HepG2 (cell line): ENCODE results near the gene CCDC142. TPM values are rescaled to one million over a fixed set of nuclear protein-coding genes. Genes with fewer than 3 reads are reported as not detected.
A peak's percentile ranks its signal among the peaks of the same experiment; 100 is the strongest.

Source experiments
- ATAC-seq: fragments of 200-7000 bp; cut with Tn5 transposase; 3 replicates; pipeline ENCODE4 v1.9.1; 2020; ENCODE audit warnings: mild to moderate bottlenecking, moderate library complexity
- BruUV-seq: library from RNA; stranded (reverse); fragments of 400-500 nt; replicated peaks from 2 replicates; lab custom pipeline; 2021; lab: Mats Ljungman, UMichigan
- CTCF ChIA-PET: fragments of 300-600 bp; formaldehyde crosslinking; extraction: SDS; loops from one replicate; lab custom pipeline; 2021; ENCODE audit warnings: low total read pairs, inconsistent platforms, low intra/inter-chr PET ratio; lab: Yijun Ruan, JAX
- POLR2A ChIA-PET: fragments of 350-600 bp; sonication (Branson Sonifier 250); formaldehyde crosslinking; loops from one replicate; lab custom pipeline; 2020; ENCODE audit warnings: antibody characterized with exemption, inconsistent platforms; lab: Yijun Ruan, JAX
- DNase-seq: peaks from one replicate; pipeline ENCODE4 v3.0.0-alpha.2; 2015; ENCODE audit warnings: low spot score
- FAIRE-seq: peaks from 3 replicates; lab custom pipeline; 2011; peaks lifted over from hg19 to GRCh38; lab: Jason Lieb, UNC
- H2AFZ ChIP-seq: one replicate; pipeline ENCODE4 v1.6.1; 2011; ENCODE audit warnings: low read length, inconsistent platforms
- H3K27ac ChIP-seq: fragments of 300-600 bp; 3 replicates; pipeline ENCODE4 v1.8.0; 2011; ENCODE audit warnings: mixed run types, mild to moderate bottlenecking, mixed read lengths, low read length, inconsistent platforms; ENCODE audit not compliant: insufficient read depth; ENCODE audit errors: extremely low read length
- H3K27me3 ChIP-seq, 2 experiments: fragments of 200-600 bp in 1 of 2; 2 replicates in 1 of 2; 3 replicates in 1 of 2; pipeline versions ENCODE4 v1.6.0 to v1.8.0; 2011; ENCODE audit warnings: low read length in 2 of 2, mild to moderate bottlenecking in 2 of 2, moderate library complexity in 2 of 2, inconsistent platforms in 1 of 2; ENCODE audit not compliant: insufficient read depth in 2 of 2, control insufficient read depth in 1 of 2
- H3K36me3 ChIP-seq, 2 experiments: fragments of 200-600 bp in 1 of 2; replicated peaks in 1 of 2; 2 replicates in 1 of 2; 3 replicates in 1 of 2; pipeline versions ENCODE4 v1.5.1 to v1.8.0; 2011; ENCODE audit warnings: low read length in 2 of 2, inconsistent platforms in 1 of 2; ENCODE audit not compliant: insufficient read depth in 2 of 2, control insufficient read depth in 1 of 2
- H3K4me1 ChIP-seq: 2 replicates; pipeline ENCODE4 v1.5.1; 2012; ENCODE audit warnings: low read length, inconsistent platforms; ENCODE audit not compliant: insufficient read depth
- H3K4me2 ChIP-seq: 2 replicates; pipeline ENCODE4 v1.6.0; 2011; ENCODE audit warnings: low read depth, low read length, inconsistent platforms
- H3K4me3 ChIP-seq, 3 experiments: fragments of 200-600 bp in 1 of 3; sonication (generic), shearing (Covaris generic) in 1 of 3; replicated peaks in 1 of 3; 2 replicates each; pipeline ENCODE4 v1.5.1; 2011 to 2016; ENCODE audit warnings: low read length in 3 of 3, inconsistent platforms in 2 of 3, low read depth in 2 of 3, mild to moderate bottlenecking in 2 of 3, control low read depth in 1 of 3, mixed read lengths in 1 of 3; ENCODE audit not compliant: insufficient read depth in 1 of 3
- H3K79me2 ChIP-seq: one replicate; pipeline ENCODE4 v1.6.1; 2011; ENCODE audit warnings: low read length, inconsistent platforms; ENCODE audit not compliant: insufficient read depth
- H3K9ac ChIP-seq: 2 replicates; pipeline ENCODE4 v1.6.0; 2011; ENCODE audit warnings: mild to moderate bottlenecking, low read depth, low read length, inconsistent platforms; ENCODE audit not compliant: insufficient read depth
- H3K9me3 ChIP-seq: 2 replicates; pipeline ENCODE4 v1.5.1; 2012; ENCODE audit warnings: mild to moderate bottlenecking, low read length
- H4K20me1 ChIP-seq: 2 replicates; pipeline ENCODE4 v1.6.0; 2011; ENCODE audit warnings: inconsistent platforms, mild to moderate bottlenecking, low read length, moderate library complexity; ENCODE audit not compliant: insufficient read depth
- AGO2 ChIP-seq: fragments of 200-400 bp; formaldehyde crosslinking; optimal IDR thresholded peaks from 2 replicates; pipeline ENCODE3; 2017; ENCODE audit warnings: mild to moderate bottlenecking, low read depth, low read length, moderate library complexity
- ARID3A ChIP-seq: IDR thresholded peaks from 2 replicates; pipeline ENCODE4 v1.6.1; 2012; ENCODE audit warnings: low read depth, low read length, improper control_type of control experiment
- HNF1B ChIP-seq: sonication (generic); formaldehyde crosslinking; IDR thresholded peaks from 2 replicates; pipeline ENCODE4 v1.5.1; 2020; ENCODE audit warnings: mild to moderate bottlenecking, moderate library complexity, missing genetic modification reagents
- HNF4A ChIP-seq: sonication (generic); formaldehyde crosslinking; IDR thresholded peaks from 2 replicates; pipeline ENCODE4 v1.4.0; 2020; ENCODE audit warnings: missing genetic modification reagents
- IRX3 ChIP-seq: sonication (generic); formaldehyde crosslinking; IDR thresholded peaks from 2 replicates; pipeline ENCODE4 v1.8.1; 2023; ENCODE audit warnings: mild to moderate bottlenecking, low read depth, missing genetic modification reagents, borderline replicate concordance
- ISX ChIP-seq: sonication (generic); formaldehyde crosslinking; conservative IDR thresholded peaks from 2 replicates; pipeline ENCODE4 v1.5.0; 2020; ENCODE audit warnings: missing genetic modification reagents
- KLF12 ChIP-seq: sonication (generic); formaldehyde crosslinking; IDR thresholded peaks from 2 replicates; pipeline ENCODE4 v1.4.0; 2020; ENCODE audit warnings: missing genetic modification reagents, borderline replicate concordance
- NR3C1 ChIP-seq: sonication (generic); formaldehyde crosslinking; IDR thresholded peaks from 2 replicates; pipeline ENCODE4 v1.4.0; 2020; ENCODE audit warnings: missing genetic modification reagents
- RFX5 ChIP-seq: IDR thresholded peaks from 2 replicates; pipeline ENCODE4 v1.6.1; 2011; ENCODE audit warnings: low read depth, low read length, improper control_type of control experiment
- SAP130 ChIP-seq: IDR thresholded peaks from 2 replicates; pipeline ENCODE4 v1.6.1; 2016; ENCODE audit warnings: low read depth
- TBX2 ChIP-seq: sonication (generic); formaldehyde crosslinking; IDR thresholded peaks from 2 replicates; pipeline ENCODE4 v1.5.0; 2020; ENCODE audit warnings: missing genetic modification reagents, mild to moderate bottlenecking, borderline replicate concordance
- THAP8 ChIP-seq: sonication (generic); formaldehyde crosslinking; IDR thresholded peaks from 2 replicates; pipeline ENCODE4 v1.5.1; 2020; ENCODE audit warnings: missing genetic modification reagents, mild to moderate bottlenecking, borderline replicate concordance
- ZBTB34 ChIP-seq: sonication (generic); formaldehyde crosslinking; IDR thresholded peaks from 2 replicates; pipeline ENCODE4 v1.8.0; 2022; ENCODE audit warnings: mild to moderate bottlenecking, missing genetic modification reagents
- ZEB1 ChIP-seq: IDR thresholded peaks from 2 replicates; pipeline ENCODE4 v1.6.1; 2012; ENCODE audit warnings: mild to moderate bottlenecking, low read depth, inconsistent platforms; ENCODE audit not compliant: insufficient replicate concordance
- ZFP37 ChIP-seq: sonication (generic); formaldehyde crosslinking; IDR thresholded peaks from 2 replicates; pipeline ENCODE4 v1.4.0; 2020; ENCODE audit warnings: missing genetic modification reagents, borderline replicate concordance
- ZSCAN9 ChIP-seq: IDR thresholded peaks from 2 replicates; pipeline ENCODE4 v1.6.1; 2016; ENCODE audit warnings: borderline replicate concordance
- WGBS: methylation state at CpG from one replicate; pipeline ENCODE4 v1.1.6; 2017; ENCODE audit warnings: low lambda C conversion rate; 5-methylcytosine and 5-hydroxymethylcytosine counted together
- in situ Hi-C: cut with HindIII; loops from 2 replicates; pipeline ENCODE4 v1.10.0; 2017; ENCODE audit warnings: low pct_unique_long_range_greater_than_20kb; ENCODE audit not compliant: extremely low pct_ligation_motif_present
- intact Hi-C: fragments of 100-400 bp; cut with micrococcal nuclease; formaldehyde crosslinking; loops from one replicate; pipeline ENCODE4 v1.10.0; 2022; ENCODE audit not compliant: unreplicated experiment
- polyA plus RNA-seq, 8 experiments: library from polyadenylated mRNA; depleted of rRNA in 3 of 8; stranded (reverse) in 7 of 8; unstranded in 1 of 8; fragments of >200 nt; fragmentation: Illumina TruSeq in 4 of 8; extraction: Trizol in 4 of 8; gene quantifications; 2 replicates each; pipeline versions ENCODE4 v1.2.1 to v1.2.3, GENCODE V29; 2011 to 2016; ENCODE audit warnings: low read depth in 4 of 8, missing spikeins in 1 of 8, mixed read lengths in 1 of 8; ENCODE audit not compliant: insufficient read depth in 1 of 8
- total RNA-seq, 5 experiments: library from RNA; depleted of rRNA; stranded (reverse); fragments of >200 nt; fragmentation: Illumina TruSeq; extraction: Trizol; gene quantifications; 2 replicates each; pipeline ENCODE4 v1.2.3, GENCODE V29; 2016; ENCODE audit warnings: low read depth in 1 of 5

The CCDC142 gene
- total and polyA plus RNA-seq, 2 of the 13 experiments (the other 11 are each of a cell fraction or from before 2014, with no cell fraction given) = 14.7 to 30.4 TPM

DNA sequence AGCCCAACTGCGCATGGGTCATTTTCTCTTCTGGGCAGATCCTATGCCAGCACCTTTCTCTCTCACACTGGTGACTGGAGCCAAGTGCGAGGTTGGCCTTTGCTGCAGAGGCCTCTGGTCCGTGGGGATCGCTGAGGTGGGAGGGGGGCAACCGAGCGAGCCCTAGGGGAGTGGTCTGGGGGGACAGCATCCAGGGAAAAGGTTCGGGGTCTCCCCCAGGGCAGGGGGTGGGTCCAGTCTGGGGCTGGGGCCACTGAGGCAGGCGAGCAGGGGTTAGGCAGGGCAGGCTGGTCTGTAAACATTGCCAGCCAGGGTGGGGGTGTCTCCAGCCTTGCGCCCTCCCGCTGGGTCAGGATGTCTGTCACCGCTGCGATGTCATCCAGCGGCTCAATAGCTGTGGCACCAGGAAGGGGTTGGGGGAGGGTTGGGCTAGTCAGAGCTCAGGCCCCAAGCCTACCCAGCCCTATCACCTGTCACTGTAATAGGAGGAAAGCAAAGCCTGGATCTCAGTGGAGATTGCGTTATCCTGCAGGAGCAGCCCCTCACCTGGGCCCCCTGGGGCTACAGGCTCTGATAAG, 56.5 kb downstream of the CCDC142 start (continued):
- TF ChIP-seq AGO2 = peak; percentile 92

- ATAC-seq (peak; percentile 1; the same call in 2 of the 3 replicates), FAIRE-seq (no peak), DNase-seq (peak; percentile 68)
- ChIA-PET POLR2A (interaction anchor here (0.5 to 9.5 kb wide), 11 partner anchors 10 to 76 kb away, joined by 3 to 272 read pairs (median 4); partner anchors contain the start of genes CCDC142, INO80B, RTKN and TTC31), CTCF (no interaction called here)
- H3K79me2 ChIP-seq = no peaks in the 10 kb centered on the region
- H3K9me3 ChIP-seq = no peaks in the 10 kb centered on the region
- WGBS = 78% methylated on average over 7 of the region's 7 CpGs
- H2AFZ ChIP-seq = no peak overlapping the region
- no peak overlapping the region for H3K4me2 ChIP-seq
- H3K36me3 ChIP-seq = peaks cover 28 to 53% of the 10 kb centered on the region in 2 experiments
- peaks cover 89% of the 10 kb centered on the region for H3K4me1 ChIP-seq
- peak overlapping the region; percentile 6 for H3K27ac ChIP-seq
- in situ Hi-C loops (no loop called here), intact Hi-C loops (loop anchor here (1.0 to 2.0 kb wide), 2 partner anchors 17 to 39 kb away; partner anchors contain the start of gene MOGS)
- no peak overlapping the region for H3K4me3 ChIP-seq
- peaks cover 15% of the 10 kb centered on the region; the same call in 1 of the 2 replicates for H4K20me1 ChIP-seq
- BruUV-seq = TSS peak; percentile 14
- H3K27me3 ChIP-seq = no peaks in the 10 kb centered on the region; a peak in 1 of 5 replicates
- no peak overlapping the region for H3K9ac ChIP-seq
- TF ChIP-seq ARID3A = peak; percentile 64
- no peak for TF ChIP-seq KLF12 (CRISPR knock-in tag)
- TF ChIP-seq SAP130 (CRISPR knock-in tag) = peak; percentile 67
- TF ChIP-seq NR3C1 (CRISPR knock-in tag) = no peak
- TF ChIP-seq THAP8 = no peak
- no peak for TF ChIP-seq RFX5
- peak; percentile 8; the same call in 1 of the 2 replicates for TF ChIP-seq TBX2 (CRISPR knock-in tag)
- TF ChIP-seq ZEB1 = peak; percentile 60
- 0 out of 2 replicates have a peak, but pooled peaks have one; percentile 27 for TF ChIP-seq ZFP37 (CRISPR knock-in tag)
- TF ChIP-seq HNF1B (CRISPR knock-in tag) = peak; percentile 14; the same call in 1 of the 2 replicates
- TF ChIP-seq ZBTB34 (CRISPR knock-in tag) = 0 out of 2 replicates have a peak, but pooled peaks have one; percentile 57
- no peak for TF ChIP-seq IRX3 (CRISPR knock-in tag)
- no peak for TF ChIP-seq ZSCAN9
- TF ChIP-seq HNF4A (CRISPR knock-in tag) = peak; percentile 51; the same call in 1 of the 2 replicates
- TF ChIP-seq ISX (CRISPR knock-in tag) = no peak
These were observed 57.3 kb downstream of the CCDC142 start for GRCh38 chr2:74425523-74425922.
